Astrocyte of the cerebellum (primary cell): ENCODE results near the gene TSPAN3.

Experiments used
- DNase-seq: peaks from one replicate; pipeline ENCODE4 v3.0.0-alpha.2; 2011; ENCODE audit warnings: low read depth
- H3K4me3 ChIP-seq: 2 replicates; pipeline ENCODE4 v1.5.1; 2011; ENCODE audit warnings: mild to moderate bottlenecking, low read depth, low read length, moderate library complexity
- in situ Hi-C: cut with HindIII; loops from 2 replicates; pipeline ENCODE4 v1.10.0; 2017; ENCODE audit warnings: low sequenced_read_pairs
- TF ChIP-seq, protein P1 (sequence below): IDR thresholded peaks from 2 replicates; pipeline ENCODE4 v1.5.1; 2012; ENCODE audit warnings: low read length, low read depth, moderate library complexity, mild to moderate bottlenecking; ENCODE audit errors: missing control alignments

The TSPAN3 gene

DNA sequence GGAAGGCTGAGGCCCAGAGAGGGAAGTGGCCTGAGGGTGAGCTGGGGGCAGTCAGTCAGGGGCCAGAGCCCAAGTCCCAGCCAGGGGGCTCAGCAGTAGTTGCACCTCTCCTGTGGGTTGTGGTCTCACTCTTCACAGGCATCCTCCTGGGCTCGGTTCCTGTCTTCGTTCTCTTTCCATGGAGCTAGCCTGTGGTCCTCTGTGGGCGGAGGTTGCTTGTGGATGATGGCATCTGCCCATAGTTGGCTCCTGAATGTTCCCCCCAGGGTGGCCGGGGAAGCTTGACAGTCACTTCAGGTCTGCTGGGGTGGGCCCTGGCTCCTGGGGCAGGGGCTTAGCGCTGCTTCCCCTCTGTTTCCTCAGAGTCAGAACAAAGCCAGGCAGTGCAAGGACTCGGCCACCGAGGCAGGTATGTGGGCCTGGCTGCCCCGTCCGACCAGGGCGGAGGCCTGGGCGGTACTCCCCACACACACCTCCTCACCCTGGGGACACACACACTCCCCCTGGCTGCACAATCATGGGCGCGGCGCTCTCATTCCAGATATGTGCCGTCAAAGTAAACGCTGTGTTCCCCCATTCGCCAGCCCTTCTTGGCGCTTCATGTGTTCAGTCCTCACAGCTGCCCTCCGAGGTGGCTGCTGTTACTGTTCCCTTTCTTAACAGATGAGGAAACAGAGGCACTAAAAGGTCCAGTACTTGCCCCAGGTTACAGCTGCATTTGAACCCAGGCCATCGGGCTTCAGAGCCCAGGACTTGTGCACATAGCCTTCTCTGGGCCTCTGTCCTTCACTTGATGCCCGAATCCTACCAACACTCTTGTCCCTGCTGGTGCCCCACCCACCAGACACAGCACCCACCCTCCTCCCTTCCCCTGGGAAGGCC, 41.5 kb downstream of the TSPAN3 start:
- in situ Hi-C loops = no loop called here
- no peak overlapping the region for H3K4me3 ChIP-seq
- no peak for DNase-seq
- TF ChIP-seq, protein P1, sequence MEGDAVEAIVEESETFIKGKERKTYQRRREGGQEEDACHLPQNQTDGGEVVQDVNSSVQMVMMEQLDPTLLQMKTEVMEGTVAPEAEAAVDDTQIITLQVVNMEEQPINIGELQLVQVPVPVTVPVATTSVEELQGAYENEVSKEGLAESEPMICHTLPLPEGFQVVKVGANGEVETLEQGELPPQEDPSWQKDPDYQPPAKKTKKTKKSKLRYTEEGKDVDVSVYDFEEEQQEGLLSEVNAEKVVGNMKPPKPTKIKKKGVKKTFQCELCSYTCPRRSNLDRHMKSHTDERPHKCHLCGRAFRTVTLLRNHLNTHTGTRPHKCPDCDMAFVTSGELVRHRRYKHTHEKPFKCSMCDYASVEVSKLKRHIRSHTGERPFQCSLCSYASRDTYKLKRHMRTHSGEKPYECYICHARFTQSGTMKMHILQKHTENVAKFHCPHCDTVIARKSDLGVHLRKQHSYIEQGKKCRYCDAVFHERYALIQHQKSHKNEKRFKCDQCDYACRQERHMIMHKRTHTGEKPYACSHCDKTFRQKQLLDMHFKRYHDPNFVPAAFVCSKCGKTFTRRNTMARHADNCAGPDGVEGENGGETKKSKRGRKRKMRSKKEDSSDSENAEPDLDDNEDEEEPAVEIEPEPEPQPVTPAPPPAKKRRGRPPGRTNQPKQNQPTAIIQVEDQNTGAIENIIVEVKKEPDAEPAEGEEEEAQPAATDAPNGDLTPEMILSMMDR = no peak

DNA sequence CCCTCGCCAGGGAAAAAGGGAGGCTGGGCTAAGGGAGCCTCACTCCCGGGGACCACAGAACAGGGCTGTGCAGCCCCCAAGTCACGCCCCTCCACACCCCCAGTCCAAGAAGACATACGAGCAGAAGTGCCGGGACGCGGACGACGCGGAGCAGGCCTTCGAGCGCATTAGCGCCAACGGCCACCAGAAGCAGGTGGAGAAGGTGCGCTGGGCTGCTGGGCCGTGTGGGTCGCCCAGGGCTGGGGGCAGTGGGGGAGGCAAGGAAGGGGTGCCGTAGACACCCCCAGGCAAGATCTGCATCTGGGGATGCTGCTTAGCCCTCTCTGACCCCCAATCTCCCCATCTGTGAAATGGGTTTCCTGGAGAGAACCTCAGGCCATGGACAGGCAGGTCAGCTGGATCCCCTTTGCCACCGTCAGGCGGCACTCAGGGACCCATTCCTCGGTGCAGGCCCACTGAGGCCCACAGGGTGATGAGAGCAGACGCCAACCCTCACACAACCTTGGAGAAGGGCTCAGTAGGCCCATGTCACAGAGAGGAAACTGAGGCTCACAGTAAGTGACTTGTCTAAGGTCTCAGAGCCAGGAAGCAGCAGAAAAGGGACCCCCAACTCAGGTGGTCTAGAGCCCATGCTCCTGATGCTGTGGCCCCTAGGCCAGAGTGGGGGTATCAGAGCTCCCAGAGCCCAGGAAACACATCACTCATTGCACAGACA, 42.3 kb downstream of the TSPAN3 start:
- in situ Hi-C loops = no loop called here
- DNase-seq = no peak
- peak overlapping the region; percentile 27 for H3K4me3 ChIP-seq
- TF ChIP-seq, protein P1 = no peak

DNA sequence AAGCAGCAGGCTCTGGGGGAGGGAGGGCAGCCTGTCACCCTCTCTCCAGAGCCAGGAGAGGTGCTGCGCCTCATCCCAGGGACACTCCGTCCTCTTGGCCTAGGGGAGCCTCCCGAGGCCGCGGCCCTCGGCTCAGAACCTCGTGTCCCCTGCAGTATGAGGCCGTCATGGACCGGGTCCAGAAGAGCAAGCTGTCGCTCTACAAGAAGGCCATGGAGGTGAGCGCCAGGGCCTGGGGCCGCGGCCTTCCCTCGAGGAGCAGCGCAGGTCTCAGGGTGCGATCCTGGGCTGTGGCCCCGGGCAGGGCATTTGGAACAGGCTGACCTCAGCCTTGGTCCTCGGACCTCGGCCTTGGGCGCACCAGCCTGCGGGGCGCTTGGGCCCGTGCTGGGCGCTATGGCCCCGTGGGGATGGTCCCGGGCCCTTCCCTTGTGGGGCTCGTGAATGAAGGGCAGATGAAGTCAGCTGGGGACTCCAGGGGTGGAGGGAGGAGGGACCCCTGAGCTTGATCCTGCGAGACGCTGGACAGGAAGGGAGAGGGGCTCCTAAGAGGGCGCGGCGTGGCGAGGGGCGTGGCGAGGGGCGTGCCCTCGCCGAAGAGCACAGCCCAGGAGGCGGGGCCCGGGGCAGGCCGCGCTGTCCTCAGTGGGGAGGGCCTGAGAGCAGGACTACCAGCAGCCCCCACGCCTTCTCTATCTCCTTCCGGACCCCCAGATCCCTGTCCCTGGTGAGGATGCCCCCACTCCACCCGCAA, 43.0 kb downstream of the TSPAN3 start:
- H3K4me3 ChIP-seq = peak overlapping the region; percentile 27
- DNase-seq = no peak
- TF ChIP-seq, protein P1 = no peak
- in situ Hi-C loops = no loop called here

DNA sequence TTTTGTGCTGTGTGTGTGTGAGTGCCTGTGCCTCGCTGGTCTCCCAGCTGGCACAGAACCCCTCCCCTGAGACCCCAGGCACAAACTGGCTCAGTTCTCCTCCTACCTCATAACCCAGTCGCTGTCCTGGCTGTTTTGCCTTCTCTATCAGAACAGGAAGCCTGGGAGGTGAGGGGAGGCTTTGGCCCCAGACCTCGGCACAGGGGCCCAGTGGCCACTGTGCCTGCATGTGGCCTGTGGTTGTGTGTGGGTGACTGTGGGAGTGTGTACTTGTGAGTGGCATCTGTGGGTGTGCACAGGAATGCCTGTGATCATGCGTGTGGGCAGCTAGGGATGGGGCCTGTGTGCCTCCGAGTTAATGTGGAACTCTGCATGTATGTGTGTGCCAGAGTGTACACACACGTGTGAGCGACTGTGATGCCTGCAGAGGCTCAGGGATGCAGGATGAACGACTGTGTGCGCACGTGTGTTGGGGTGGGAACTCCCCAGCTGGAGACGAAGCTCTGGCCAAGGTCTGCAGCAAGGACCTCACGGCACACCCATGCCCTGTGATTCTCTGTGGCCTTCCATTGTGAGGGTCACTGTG, 43.7 kb downstream of the TSPAN3 start:
- no peak for DNase-seq
- TF ChIP-seq, protein P1 = no peak
- in situ Hi-C loops = no loop called here
- no peak overlapping the region for H3K4me3 ChIP-seq

DNA sequence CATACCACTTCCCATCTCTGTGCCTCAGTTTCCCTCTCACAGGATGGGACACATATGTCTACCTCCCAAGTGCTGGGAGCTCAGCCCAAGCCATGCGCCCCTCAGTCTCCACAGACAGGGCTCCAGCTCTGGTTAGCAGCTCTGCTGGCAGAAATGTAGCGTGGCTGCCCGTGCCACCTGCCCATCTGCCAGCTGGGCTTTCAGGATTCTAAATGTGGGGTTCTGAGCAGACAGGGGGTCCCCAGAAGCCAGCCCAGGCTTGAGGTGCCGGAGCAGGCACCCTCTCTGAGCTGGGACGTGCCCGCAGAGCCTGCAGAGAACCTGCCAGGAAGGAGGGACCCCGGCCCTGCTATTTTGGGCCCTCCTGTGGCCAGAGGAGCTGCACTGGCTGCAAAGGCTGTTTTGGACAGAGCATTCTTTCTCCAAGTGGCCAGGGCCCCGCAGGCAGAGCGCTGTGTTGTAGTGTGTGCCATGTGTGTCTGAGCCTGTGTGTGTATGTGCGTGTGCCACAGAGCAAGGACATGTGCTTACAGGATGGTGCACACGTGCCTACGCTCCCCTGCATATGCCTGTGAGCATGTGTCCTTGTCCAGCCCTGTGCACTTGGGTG, 44.3 kb downstream of the TSPAN3 start:
- DNase-seq = no peak
- in situ Hi-C loops = no loop called here
- TF ChIP-seq, protein P1 = no peak
- H3K4me3 ChIP-seq = no peak overlapping the region
